ENCODE results near the gene PTH1R. TPM values are rescaled to one million over a fixed set of nuclear protein-coding genes. Genes with fewer than 3 reads are reported as not detected.
"Not testable (repeated sequence)": the region's sequence is repeated elsewhere in the genome, so short reads cannot be mapped to it uniquely, and the experiment has no call there.

The PTH1R gene
- total RNA-seq, 2 donors from 2014 or later = 0.69 to 0.86 TPM

GRCh38 chr3:46908986-46909534 lies 31.5 kb downstream of the PTH1R start:
- no peak for DNase-seq
- Histone ChIP-seq H3K27ac (no peak overlapping the region), H3K9me3 (no peaks in the 10 kb centered on the region), H3K4me3 (no peak overlapping the region), H3K4me1 (peaks cover 8% of the 10 kb centered on the region), H3K36me3 (no peaks in the 10 kb centered on the region), H3K9ac (ENCODE audit: low read depth in 2 of 2, low read length in 2 of 2) (peak overlapping the region in 1 of 2 donors; percentile 29), H3K27me3 (no peaks in the 10 kb centered on the region)
- no peak for TF ChIP-seq CTCF (IDR thresholded peaks at IDR 0.05)
- intact Hi-C loops (cut with DNase I) = loop anchor here (5.0 kb wide), 1 partner anchor 42 kb away; no protein-coding TSS in a partner anchor

GRCh38 chr3:46909535-46910161 lies 32.1 kb downstream of the PTH1R start:
- DNase-seq = peak; percentile 85
- TF ChIP-seq CTCF (IDR thresholded peaks at IDR 0.05) = peak; percentile 80
- H3K4me1 ChIP-seq = peaks cover 8% of the 10 kb centered on the region
- H3K9ac ChIP-seq (ENCODE audit: low read depth in 2 of 2, low read length in 2 of 2) = peak overlapping the region in 1 of 2 donors; percentile 29
- no peaks in the 10 kb centered on the region for H3K9me3 ChIP-seq
- H3K36me3 ChIP-seq = no peaks in the 10 kb centered on the region
- no peak overlapping the region for H3K4me3 ChIP-seq
- H3K27me3 ChIP-seq = no peaks in the 10 kb centered on the region
- H3K27ac ChIP-seq = no peak overlapping the region
- intact Hi-C loops (cut with DNase I) = loop anchor here (5.0 kb wide), 1 partner anchor 42 kb away; no protein-coding TSS in a partner anchor

GRCh38 chr3:46910166-46910760 lies 32.7 kb downstream of the PTH1R start:
- Histone ChIP-seq H3K4me3 (no peak overlapping the region), H3K27ac (no peak overlapping the region), H3K27me3 (no peaks in the 10 kb centered on the region), H3K9ac (ENCODE audit: low read depth in 2 of 2, low read length in 2 of 2) (no peak overlapping the region), H3K9me3 (no peaks in the 10 kb centered on the region), H3K36me3 (no peaks in the 10 kb centered on the region), H3K4me1 (peaks cover 8% of the 10 kb centered on the region)
- TF ChIP-seq CTCF (IDR thresholded peaks at IDR 0.05) = no peak
- intact Hi-C loops (cut with DNase I) = no loop called here
- no peak for DNase-seq

GRCh38 chr3:46910914-46911313 lies 33.4 kb downstream of the PTH1R start:
- intact Hi-C loops (cut with DNase I) = not testable (repeated sequence)

GRCh38 chr3:46912986-46913385 lies 35.5 kb downstream of the PTH1R start:
- Histone ChIP-seq H3K27ac (no peak overlapping the region), H3K4me3 (no peak overlapping the region), H3K27me3 (no peaks in the 10 kb centered on the region), H3K4me1 (peaks cover 8% of the 10 kb centered on the region), H3K9me3 (no peaks in the 10 kb centered on the region), H3K36me3 (peaks cover 6% of the 10 kb centered on the region), H3K9ac (ENCODE audit: low read depth in 2 of 2, low read length in 2 of 2) (no peak overlapping the region)
- TF ChIP-seq CTCF (IDR thresholded peaks at IDR 0.05) = no peak
- intact Hi-C loops (cut with DNase I) = no loop called here
- no peak for DNase-seq

More at GRCh38 chr3:46910914-46911313, 33.4 kb downstream of the PTH1R start:
- not testable (repeated sequence) for H3K9ac ChIP-seq (ENCODE audit: low read depth in 2 of 2, low read length in 2 of 2); DNase-seq; H3K4me1 ChIP-seq; H3K36me3 ChIP-seq; H3K27me3 ChIP-seq; H3K27ac ChIP-seq; H3K4me3 ChIP-seq; H3K9me3 ChIP-seq

- peak; percentile 79 for DNase-seq
These were observed 36.1 kb downstream of the PTH1R start for GRCh38 chr3:46913644-46914043.

More at GRCh38 chr3:46913644-46914043, 36.1 kb downstream of the PTH1R start:
- no peaks in the 10 kb centered on the region for H3K9me3 ChIP-seq
- intact Hi-C loops (cut with DNase I) = no loop called here
- no peak overlapping the region for H3K27ac ChIP-seq
- peaks cover 8% of the 10 kb centered on the region for H3K4me1 ChIP-seq
- no peaks in the 10 kb centered on the region for H3K27me3 ChIP-seq
- no peak overlapping the region for H3K4me3 ChIP-seq
- H3K9ac ChIP-seq (ENCODE audit: low read depth in 2 of 2, low read length in 2 of 2) = no peak overlapping the region
- peaks cover 6% of the 10 kb centered on the region for H3K36me3 ChIP-seq
- no peak for TF ChIP-seq CTCF (IDR thresholded peaks at IDR 0.05)

Data from colonic mucosa (tissue), 4 donors.